B cell (primary cell): ENCODE measurements around the gene RAP2A. TPM values are rescaled to one million over a fixed set of nuclear protein-coding genes. Genes with fewer than 3 reads are reported as not detected.

ENCODE experiments used
- ATAC-seq: fragments of 200-7000 bp; cut with Tn5 transposase; one replicate; pipeline ENCODE4 v1.10.0; 2021; ENCODE audit warnings: low read depth, mild to moderate bottlenecking, moderate number of reproducible peaks, moderate library complexity
- CTCF ChIA-PET: fragments of 350-600 bp; sonication (Branson Sonifier 250); formaldehyde crosslinking; loops from one replicate; lab custom pipeline; 2021; ENCODE audit warnings: antibody characterized with exemption, inconsistent platforms; lab: Charles Lee
- POLR2A ChIA-PET: fragments of 350-600 bp; sonication (Branson Sonifier 250); formaldehyde crosslinking; loops from one replicate; lab custom pipeline; 2021; ENCODE audit warnings: antibody characterized with exemption; lab: Charles Lee
- DNase-seq: peaks from one replicate; pipeline ENCODE4 v3.0.0; 2013
- H2AFZ ChIP-seq: 2 replicates; pipeline ENCODE4 v1.6.1; 2012; ENCODE audit warnings: mild to moderate bottlenecking, low read depth, low read length; ENCODE audit not compliant: insufficient read depth, poor library complexity, severe bottlenecking
- H3K27ac ChIP-seq, 2 donors: 1 replicate in 1 of 2; 2 replicates in 1 of 2; pipeline ENCODE4 v1.5.1; 2012 to 2013; ENCODE audit warnings: low read length in 2 of 2, mild to moderate bottlenecking in 2 of 2, moderate library complexity in 1 of 2
- H3K27me3 ChIP-seq, 4 experiments: fragments of 200-600 bp in 1 of 4; sonication (generic) in 1 of 4; replicated peaks in 1 of 4; 1 replicate in 2 of 4; 2 replicates in 2 of 4; pipeline versions ENCODE4 v1.6.1 to v1.7.0; 2013 to 2016; ENCODE audit warnings: low read length in 3 of 4, mild to moderate bottlenecking in 2 of 4, mixed read lengths in 1 of 4, moderate library complexity in 1 of 4; ENCODE audit not compliant: insufficient read depth in 4 of 4, control insufficient read depth in 3 of 4; ENCODE audit errors: control extremely low read depth in 1 of 4
- H3K36me3 ChIP-seq, 2 experiments: replicated peaks in 1 of 2; 1 replicate in 1 of 2; 2 replicates in 1 of 2; pipeline versions ENCODE4 v1.6.1 to v1.7.1; 2013; ENCODE audit warnings: low read length in 1 of 2; ENCODE audit not compliant: insufficient read depth in 2 of 2, control insufficient read depth in 1 of 2; ENCODE audit errors: control extremely low read depth in 1 of 2, extremely low read depth in 1 of 2
- H3K4me1 ChIP-seq, 2 donors: fragments of 200-600 bp in 1 of 2; sonication (generic) in 1 of 2; 1 replicate in 1 of 2; 2 replicates in 1 of 2; pipeline versions ENCODE4 v1.5.1 to v1.6.1; 2013 to 2017; ENCODE audit warnings: low read length in 2 of 2; ENCODE audit not compliant: control insufficient read depth in 2 of 2, insufficient read depth in 2 of 2
- H3K4me2 ChIP-seq: replicated peaks from 2 replicates; pipeline ENCODE3; 2012; ENCODE audit warnings: mild to moderate bottlenecking, low read depth, low read length; ENCODE audit not compliant: poor library complexity, severe bottlenecking
- H3K4me3 ChIP-seq, 5 experiments: fragments of 200-600 bp in 1 of 5; sonication (generic) in 1 of 5; 1 replicate in 3 of 5; 2 replicates in 2 of 5; pipeline versions ENCODE4 v1.5.1 to v1.7.0; 2011 to 2016; ENCODE audit warnings: low read length in 4 of 5, mild to moderate bottlenecking in 4 of 5, low read depth in 2 of 5, control low read depth in 1 of 5, moderate library complexity in 1 of 5; ENCODE audit not compliant: insufficient read depth in 1 of 5; ENCODE audit errors: control extremely low read depth in 1 of 5, extremely low read depth in 1 of 5
- H3K79me2 ChIP-seq: fragments of 200-600 bp; sonication (generic); one replicate; pipeline ENCODE4 v1.6.0; 2016; ENCODE audit warnings: low read length; ENCODE audit not compliant: control insufficient read depth, insufficient read depth
- H3K9ac ChIP-seq: fragments of 200-600 bp; sonication (generic); 2 replicates; pipeline ENCODE4 v1.6.1; 2017; ENCODE audit warnings: mild to moderate bottlenecking, low read length, moderate library complexity
- H3K9me3 ChIP-seq, 3 donors: one replicate each; pipeline versions ENCODE4 v1.6.1 to v1.7.1; 2013; ENCODE audit warnings: low read length in 2 of 3; ENCODE audit not compliant: control insufficient read depth in 2 of 3, insufficient read depth in 1 of 3; ENCODE audit errors: control extremely low read depth in 1 of 3
- H4K20me1 ChIP-seq: 2 replicates; pipeline ENCODE4 v1.6.0; 2012; ENCODE audit warnings: mild to moderate bottlenecking, low read length; ENCODE audit not compliant: insufficient read depth, control insufficient read depth, poor library complexity, severe bottlenecking
- H3K27ac Mint-ChIP-seq: one replicate; pipeline ENCODE4 v1.8.0; 2021; ENCODE audit warnings: mixed read lengths
- H3K27me3 Mint-ChIP-seq: one replicate; pipeline ENCODE4 v1.8.0; 2021; ENCODE audit warnings: mixed read lengths
- H3K4me1 Mint-ChIP-seq: one replicate; pipeline ENCODE4 v1.8.0; 2021; ENCODE audit warnings: mixed read lengths
- H3K4me3 Mint-ChIP-seq: one replicate; pipeline ENCODE4 v1.8.0; 2021; ENCODE audit warnings: mixed read lengths
- H3K9me3 Mint-ChIP-seq: one replicate; pipeline ENCODE4 v1.8.0; 2022; ENCODE audit warnings: mixed read lengths; ENCODE audit not compliant: insufficient read depth
- EZH2 ChIP-seq: IDR thresholded peaks from 2 replicates; pipeline ENCODE4 v1.6.1; 2012; ENCODE audit warnings: borderline replicate concordance, low read depth, mild to moderate bottlenecking, moderate library complexity, low read length; ENCODE audit not compliant: insufficient read depth, poor library complexity, severe bottlenecking
- WGBS: methylation state at CpG from one replicate; pipeline ENCODE4 v1.1.5; 2013; ENCODE audit warnings: missing lambda C conversion rate; ENCODE audit not compliant: insufficient coverage; 5-methylcytosine and 5-hydroxymethylcytosine counted together
- intact Hi-C: fragments of 100-400 bp; cut with micrococcal nuclease; formaldehyde crosslinking; loops from one replicate; pipeline ENCODE4 v1.10.0; 2022
- polyA plus RNA-seq: library from polyadenylated mRNA; depleted of rRNA; stranded (reverse); fragments of >200 nt; gene quantifications from 2 replicates; pipeline ENCODE4 v1.2.3, GENCODE V29; 2012
- total RNA-seq, 2 donors: library from RNA; stranded (reverse); fragments of 120-200 nt in 1 of 2; gene quantifications; 1 replicate in 1 of 2; 2 replicates in 1 of 2; pipeline versions ENCODE4 v1.2.3 to v1.2.4, GENCODE V29; 2013 to 2022
- TF ChIP-seq, protein P1 (sequence below): fragments of 200-600 bp; IDR thresholded peaks from one replicate; pipeline ENCODE4 v1.8.0; 2022; ENCODE audit warnings: antibody characterized with exemption, mild to moderate bottlenecking

Gene RAP2A
- total and polyA plus RNA-seq, 2 donors (not counting 1 experiment from before 2014, with no cell fraction given), result 2.1 to 24.1 TPM

GRCh38 chr13:97506511-97506910 lies 72.5 kb downstream of the RAP2A start:
- Mint-ChIP-seq H3K4me1 (no peaks in the 10 kb centered on the region), H3K27ac (no peak overlapping the region), H3K9me3 (peaks cover 5% of the 10 kb centered on the region), H3K4me3 (no peak overlapping the region), H3K27me3 (peaks cover 20% of the 10 kb centered on the region)
- H3K79me2 ChIP-seq, result no peaks in the 10 kb centered on the region
- no peak overlapping the region for H3K4me2 ChIP-seq
- no peak overlapping the region for H3K27ac ChIP-seq
- 80% methylated on average over 3 of the region's 4 CpGs for WGBS
- DNase-seq, result no peak
- no peak overlapping the region for H3K4me3 ChIP-seq
- no peak for TF ChIP-seq EZH2
- TF ChIP-seq, protein P1, sequence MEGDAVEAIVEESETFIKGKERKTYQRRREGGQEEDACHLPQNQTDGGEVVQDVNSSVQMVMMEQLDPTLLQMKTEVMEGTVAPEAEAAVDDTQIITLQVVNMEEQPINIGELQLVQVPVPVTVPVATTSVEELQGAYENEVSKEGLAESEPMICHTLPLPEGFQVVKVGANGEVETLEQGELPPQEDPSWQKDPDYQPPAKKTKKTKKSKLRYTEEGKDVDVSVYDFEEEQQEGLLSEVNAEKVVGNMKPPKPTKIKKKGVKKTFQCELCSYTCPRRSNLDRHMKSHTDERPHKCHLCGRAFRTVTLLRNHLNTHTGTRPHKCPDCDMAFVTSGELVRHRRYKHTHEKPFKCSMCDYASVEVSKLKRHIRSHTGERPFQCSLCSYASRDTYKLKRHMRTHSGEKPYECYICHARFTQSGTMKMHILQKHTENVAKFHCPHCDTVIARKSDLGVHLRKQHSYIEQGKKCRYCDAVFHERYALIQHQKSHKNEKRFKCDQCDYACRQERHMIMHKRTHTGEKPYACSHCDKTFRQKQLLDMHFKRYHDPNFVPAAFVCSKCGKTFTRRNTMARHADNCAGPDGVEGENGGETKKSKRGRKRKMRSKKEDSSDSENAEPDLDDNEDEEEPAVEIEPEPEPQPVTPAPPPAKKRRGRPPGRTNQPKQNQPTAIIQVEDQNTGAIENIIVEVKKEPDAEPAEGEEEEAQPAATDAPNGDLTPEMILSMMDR, result no peak
- POLR2A ChIA-PET, result no interaction called here
- peaks cover 0 to 1% (median 0%) of the 10 kb centered on the region in 3 donors for H3K9me3 ChIP-seq
- no peak overlapping the region for H2AFZ ChIP-seq
- H3K27me3 ChIP-seq, result no peaks in the 10 kb centered on the region
- CTCF ChIA-PET, result no interaction called here
- ATAC-seq, result no peak
- no peaks in the 10 kb centered on the region for H3K36me3 ChIP-seq
- intact Hi-C loops, result no loop called here
- no peak overlapping the region for H3K9ac ChIP-seq
- H3K4me1 ChIP-seq, result no peaks in the 10 kb centered on the region
- no peaks in the 10 kb centered on the region for H4K20me1 ChIP-seq

DNA sequence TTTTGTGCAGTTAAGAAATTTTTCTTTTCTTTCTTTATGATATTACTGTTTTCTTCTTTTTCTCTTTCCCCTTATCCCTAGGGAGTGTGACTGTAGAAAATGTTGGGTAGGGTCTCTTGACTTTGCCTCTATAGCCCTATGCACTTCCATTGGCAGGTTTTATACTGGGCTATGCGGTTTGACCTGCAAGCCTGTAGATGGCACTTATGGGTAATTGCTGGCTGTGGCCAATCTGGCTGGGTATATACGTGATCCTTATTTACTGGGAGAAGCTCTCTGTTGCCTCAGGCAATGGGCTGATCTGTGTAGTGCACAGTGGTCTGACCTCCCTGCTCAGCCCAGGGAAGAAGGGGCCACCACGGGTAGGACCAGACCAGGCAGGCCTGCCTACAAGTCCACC lies 78.8 kb downstream of the RAP2A start:
- no peak overlapping the region for H3K27ac Mint-ChIP-seq

More for the DNA sequence above, 78.8 kb downstream of the RAP2A start:
- intact Hi-C loops, result no loop called here
- no peak for DNase-seq
- no peak overlapping the region for H3K4me2 ChIP-seq
- ChIA-PET CTCF (no interaction called here), POLR2A (no interaction called here)
- no peak overlapping the region for H3K9ac ChIP-seq
- no peaks in the 10 kb centered on the region for H3K36me3 ChIP-seq
- H2AFZ ChIP-seq, result no peak overlapping the region
- H3K79me2 ChIP-seq, result no peaks in the 10 kb centered on the region
- no peak for ATAC-seq
- no peaks in the 10 kb centered on the region for H4K20me1 ChIP-seq
- WGBS, result 79% methylated on average over 3 of the region's 3 CpGs
- Mint-ChIP-seq H3K27me3 (peaks cover 10% of the 10 kb centered on the region), H3K4me1 (no peaks in the 10 kb centered on the region), H3K9me3 (peaks cover 9% of the 10 kb centered on the region), H3K4me3 (no peak overlapping the region)
- no peak overlapping the region for H3K4me3 ChIP-seq
- no peak overlapping the region for H3K27ac ChIP-seq
- TF ChIP-seq, protein P1, result no peak
- TF ChIP-seq EZH2, result no peak
- no peaks in the 10 kb centered on the region for H3K27me3 ChIP-seq
- no peaks in the 10 kb centered on the region for H3K4me1 ChIP-seq
- peaks cover 0 to 8% (median 1%) of the 10 kb centered on the region in 3 donors for H3K9me3 ChIP-seq
